Lung (tissue), 12 donors: ENCODE results near the gene CMSS1. TPM values are rescaled to one million over a fixed set of nuclear protein-coding genes. Genes with fewer than 3 reads are reported as not detected.

Experiments used
- ATAC-seq: fragments of 200-7000 bp; cut with Tn5 transposase; one replicate; pipeline ENCODE4 v1.9.1; 2020; ENCODE audit warnings: moderate number of reproducible peaks; ENCODE audit not compliant: insufficient read depth, low FRiP score
- DNase-seq, 3 donors: peaks; one replicate each; pipeline ENCODE4 v3.0.0-alpha.2; 2013 to 2017
- H3K27ac ChIP-seq, 2 donors: one replicate each; pipeline ENCODE4 v1.5.1; 2013; ENCODE audit warnings: mild to moderate bottlenecking in 2 of 2, moderate library complexity in 2 of 2, control low read depth in 1 of 2, inconsistent platforms in 1 of 2, low read depth in 1 of 2, low read length in 1 of 2
- H3K27me3 ChIP-seq, 3 donors: one replicate each; pipeline ENCODE4 v1.5.1; 2013; ENCODE audit warnings: low read length in 2 of 3; ENCODE audit not compliant: control insufficient read depth in 3 of 3, insufficient read depth in 3 of 3
- H3K36me3 ChIP-seq, 4 donors: one replicate each; pipeline ENCODE4 v1.5.1; 2013; ENCODE audit warnings: low read length in 4 of 4, mild to moderate bottlenecking in 1 of 4, moderate library complexity in 1 of 4; ENCODE audit not compliant: control insufficient read depth in 4 of 4, insufficient read depth in 4 of 4
- H3K4me1 ChIP-seq, 5 donors: one replicate each; pipeline ENCODE4 v1.5.1; 2013; ENCODE audit warnings: low read length in 5 of 5, mild to moderate bottlenecking in 2 of 5, moderate library complexity in 1 of 5; ENCODE audit not compliant: control insufficient read depth in 5 of 5, insufficient read depth in 5 of 5
- H3K4me3 ChIP-seq: one replicate; pipeline ENCODE4 v1.5.1; 2013; ENCODE audit warnings: mild to moderate bottlenecking, control low read depth, moderate library complexity
- H3K9ac ChIP-seq, 2 donors: one replicate each; pipeline ENCODE4 v1.5.1; 2013; ENCODE audit warnings: low read length in 2 of 2, control low read depth in 1 of 2; ENCODE audit not compliant: insufficient read depth in 1 of 2
- H3K9me3 ChIP-seq, 4 donors: one replicate each; pipeline ENCODE4 v1.5.1; 2013; ENCODE audit warnings: low read length in 3 of 4, mild to moderate bottlenecking in 1 of 4, moderate library complexity in 1 of 4; ENCODE audit not compliant: control insufficient read depth in 4 of 4, insufficient read depth in 3 of 4
- WGBS, 2 donors: extraction: QIAGEN DNeasy Blood & Tissue Kit; methylation state at CpG; one replicate each; pipeline ENCODE4 v1.1.7; 2013; 5-methylcytosine and 5-hydroxymethylcytosine counted together
- polyA plus RNA-seq, 2 donors: library from polyadenylated mRNA; stranded (reverse); fragments of 200-250 nt; gene quantifications; one replicate each; pipeline ENCODE4 v1.2.1, GENCODE V29; 2013
- total RNA-seq, 2 donors: library from RNA; depleted of rRNA in 1 of 2; stranded (reverse); fragments of >200 nt in 1 of 2; gene quantifications; one replicate each; pipeline ENCODE4 v1.2.1, GENCODE V29; 2014 to 2021
- TF ChIP-seq, protein P1 (sequence below): IDR thresholded peaks from 2 replicates; pipeline ENCODE4 v1.5.1; 2012; ENCODE audit warnings: mild to moderate bottlenecking; ENCODE audit errors: control extremely low read depth, extremely low read depth
- donor health status: control.
- donor health status: control.
- donor health status: Bipolar disorder and iron deficiency.
- donor health status: healthy.
- donor health status: DM: yes; HTN: yes; CAD: no.

Gene CMSS1
- total and polyA plus RNA-seq, 4 donors: 12.3 to 28.9 (median 22.6) TPM

DNA sequence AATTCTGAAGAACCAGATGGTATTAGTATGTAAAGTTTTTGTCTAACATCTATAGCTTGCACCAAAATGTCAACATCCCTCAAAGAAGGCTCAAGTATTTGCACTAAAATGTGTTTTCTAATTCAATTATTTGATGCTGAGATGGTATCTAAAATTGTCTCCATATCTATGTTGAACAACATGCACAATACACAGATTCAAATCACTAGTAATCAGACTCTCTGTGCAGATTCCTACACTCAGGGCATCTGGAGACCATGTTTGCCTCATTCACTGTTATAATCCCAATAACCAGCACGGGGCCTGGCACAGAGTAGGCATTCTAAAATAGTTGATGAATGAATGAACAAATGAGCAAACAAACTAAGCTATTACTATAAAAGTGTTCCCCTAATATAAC, 294.1 kb downstream of the CMSS1 start:
- Histone ChIP-seq H3K9ac (no peak overlapping the region), H3K9me3 (no peaks in the 10 kb centered on the region), H3K4me1 (peaks cover 0 to 12% (median 6%) of the 10 kb centered on the region in 5 donors), H3K36me3 (no peaks in the 10 kb centered on the region), H3K4me3 (no peak overlapping the region), H3K27me3 (no peaks in the 10 kb centered on the region), H3K27ac (no peak overlapping the region)
- DNase-seq (no peak), ATAC-seq (no peak)
- TF ChIP-seq, protein P1, sequence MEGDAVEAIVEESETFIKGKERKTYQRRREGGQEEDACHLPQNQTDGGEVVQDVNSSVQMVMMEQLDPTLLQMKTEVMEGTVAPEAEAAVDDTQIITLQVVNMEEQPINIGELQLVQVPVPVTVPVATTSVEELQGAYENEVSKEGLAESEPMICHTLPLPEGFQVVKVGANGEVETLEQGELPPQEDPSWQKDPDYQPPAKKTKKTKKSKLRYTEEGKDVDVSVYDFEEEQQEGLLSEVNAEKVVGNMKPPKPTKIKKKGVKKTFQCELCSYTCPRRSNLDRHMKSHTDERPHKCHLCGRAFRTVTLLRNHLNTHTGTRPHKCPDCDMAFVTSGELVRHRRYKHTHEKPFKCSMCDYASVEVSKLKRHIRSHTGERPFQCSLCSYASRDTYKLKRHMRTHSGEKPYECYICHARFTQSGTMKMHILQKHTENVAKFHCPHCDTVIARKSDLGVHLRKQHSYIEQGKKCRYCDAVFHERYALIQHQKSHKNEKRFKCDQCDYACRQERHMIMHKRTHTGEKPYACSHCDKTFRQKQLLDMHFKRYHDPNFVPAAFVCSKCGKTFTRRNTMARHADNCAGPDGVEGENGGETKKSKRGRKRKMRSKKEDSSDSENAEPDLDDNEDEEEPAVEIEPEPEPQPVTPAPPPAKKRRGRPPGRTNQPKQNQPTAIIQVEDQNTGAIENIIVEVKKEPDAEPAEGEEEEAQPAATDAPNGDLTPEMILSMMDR: no peak
- 95 to 100% methylated on average over 1 of the region's 1 CpG for WGBS, 2 donors

DNA sequence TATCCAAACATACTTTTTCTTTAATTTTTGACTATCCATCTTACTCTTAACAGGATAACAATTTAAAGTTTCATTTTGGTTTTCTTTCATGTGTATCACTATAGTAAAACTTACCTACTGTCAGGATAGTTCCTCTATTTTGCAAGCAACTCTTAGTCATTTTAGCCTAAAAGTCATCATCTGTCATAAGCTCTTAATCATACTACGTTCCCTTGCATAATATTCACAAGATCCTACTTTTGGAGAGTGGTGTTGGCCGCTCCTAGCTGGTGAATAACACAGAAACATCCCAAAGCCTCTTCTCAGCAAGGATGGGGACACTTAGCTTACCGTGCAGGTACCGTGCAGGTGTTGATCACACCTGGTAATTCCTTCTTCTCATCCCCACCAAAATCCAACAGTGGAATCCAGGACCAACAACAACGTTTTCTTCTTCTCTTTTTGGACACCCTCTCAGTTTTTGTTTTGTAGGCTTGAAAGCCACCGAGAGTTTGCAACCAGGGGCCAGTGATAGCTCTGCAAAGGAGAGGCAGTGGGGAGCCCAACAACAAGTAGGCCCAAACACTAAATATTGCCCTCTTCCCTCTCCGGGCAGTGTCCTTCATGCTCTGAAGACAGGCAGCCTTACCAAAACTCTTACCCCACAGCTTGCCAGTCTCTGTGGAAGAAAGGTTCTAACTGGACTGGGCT, 296.2 kb downstream of the CMSS1 start:
- no peaks in the 10 kb centered on the region for H3K27me3 ChIP-seq
- ATAC-seq (no peak), DNase-seq (no peak)
- H3K9ac ChIP-seq: no peak overlapping the region
- H3K4me1 ChIP-seq: peaks cover 0 to 6% (median 0%) of the 10 kb centered on the region in 5 donors
- TF ChIP-seq, protein P1: no peak
- no peak overlapping the region for H3K27ac ChIP-seq
- H3K36me3 ChIP-seq: no peaks in the 10 kb centered on the region
- no peaks in the 10 kb centered on the region for H3K9me3 ChIP-seq
- WGBS, 2 donors: 87 to 93% methylated on average over 7 of the region's 7 CpGs
- H3K4me3 ChIP-seq: no peak overlapping the region

DNA sequence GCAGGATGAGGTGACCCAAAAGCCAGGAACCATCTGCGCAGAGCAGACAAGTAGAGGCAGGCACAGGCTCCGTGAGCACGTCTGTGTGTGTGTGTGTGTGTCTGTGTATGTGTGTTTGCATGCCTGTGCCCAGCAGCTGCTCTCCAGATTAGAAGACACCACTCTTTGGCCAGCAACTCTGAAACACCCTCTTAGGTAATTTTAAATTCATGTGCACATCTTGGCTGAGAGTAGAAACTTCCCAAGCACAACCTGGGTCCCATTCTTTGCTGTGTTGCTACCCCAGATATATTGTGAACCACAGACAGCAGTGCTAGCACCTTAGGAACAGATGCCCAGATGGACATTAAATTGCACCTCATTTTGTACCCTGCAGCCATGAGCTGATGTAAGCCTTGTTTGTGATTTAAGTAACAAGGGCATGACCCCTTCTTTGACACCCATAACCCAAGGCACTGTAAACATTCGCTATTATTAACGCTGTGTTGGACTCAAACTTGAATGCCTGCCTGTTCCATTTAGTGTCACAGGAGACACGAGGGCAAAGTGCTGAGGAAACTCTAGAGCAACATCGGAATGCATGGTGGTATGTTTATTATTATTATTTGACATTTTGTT, 296.9 kb downstream of the CMSS1 start, which contains the start of gene FILIP1L:
Gene FILIP1L (minus strand): TSS at position 89 of the 618 bp plus-strand sequence.
- peaks cover 0 to 6% (median 0%) of the 10 kb centered on the region in 5 donors for H3K4me1 ChIP-seq
- no peak within 1 kb of the TSS for H3K4me3 ChIP-seq
- no peak within 1 kb of the TSS for H3K27ac ChIP-seq
- DNase-seq (no peak), ATAC-seq (no peak)
- H3K27me3 ChIP-seq: no peaks in the 10 kb centered on the region
- TF ChIP-seq, protein P1: no peak
- H3K9me3 ChIP-seq: no peaks in the 10 kb centered on the region
- H3K36me3 ChIP-seq: no peaks in the 10 kb centered on the region
- H3K9ac ChIP-seq: no peak within 1 kb of the TSS
- WGBS, 2 donors: 78 to 80% methylated on average over 7 of the region's 7 CpGs
